HepG2 (cell line): ENCODE data around the gene BRPF1. TPM values are rescaled to one million over a fixed set of nuclear protein-coding genes. Genes with fewer than 3 reads are reported as not detected.

Experiments used
- ATAC-seq: fragments of 200-7000 bp; cut with Tn5 transposase; 3 replicates; pipeline ENCODE4 v1.9.1; 2020; ENCODE audit warnings: mild to moderate bottlenecking, moderate library complexity
- BruUV-seq: library from RNA; stranded (reverse); fragments of 400-500 nt; replicated peaks from 2 replicates; lab custom pipeline; 2021; lab: Mats Ljungman, UMichigan
- CTCF ChIA-PET: fragments of 300-600 bp; formaldehyde crosslinking; extraction: SDS; loops from one replicate; lab custom pipeline; 2021; ENCODE audit warnings: low total read pairs, inconsistent platforms, low intra/inter-chr PET ratio; lab: Yijun Ruan, JAX
- POLR2A ChIA-PET: fragments of 350-600 bp; sonication (Branson Sonifier 250); formaldehyde crosslinking; loops from one replicate; lab custom pipeline; 2020; ENCODE audit warnings: antibody characterized with exemption, inconsistent platforms; lab: Yijun Ruan, JAX
- DNase-seq: peaks from one replicate; pipeline ENCODE4 v3.0.0-alpha.2; 2015; ENCODE audit warnings: low spot score
- FAIRE-seq: peaks from 3 replicates; lab custom pipeline; 2011; peaks lifted over from hg19 to GRCh38; lab: Jason Lieb, UNC
- H2AFZ ChIP-seq: one replicate; pipeline ENCODE4 v1.6.1; 2011; ENCODE audit warnings: low read length, inconsistent platforms
- H3K27ac ChIP-seq: fragments of 300-600 bp; 3 replicates; pipeline ENCODE4 v1.8.0; 2011; ENCODE audit warnings: mixed run types, mild to moderate bottlenecking, mixed read lengths, low read length, inconsistent platforms; ENCODE audit not compliant: insufficient read depth; ENCODE audit errors: extremely low read length
- H3K27me3 ChIP-seq, 2 experiments: fragments of 200-600 bp in 1 of 2; 2 replicates in 1 of 2; 3 replicates in 1 of 2; pipeline versions ENCODE4 v1.6.0 to v1.8.0; 2011; ENCODE audit warnings: low read length in 2 of 2, mild to moderate bottlenecking in 2 of 2, moderate library complexity in 2 of 2, inconsistent platforms in 1 of 2; ENCODE audit not compliant: insufficient read depth in 2 of 2, control insufficient read depth in 1 of 2
- H3K36me3 ChIP-seq, 2 experiments: fragments of 200-600 bp in 1 of 2; replicated peaks in 1 of 2; 2 replicates in 1 of 2; 3 replicates in 1 of 2; pipeline versions ENCODE4 v1.5.1 to v1.8.0; 2011; ENCODE audit warnings: low read length in 2 of 2, inconsistent platforms in 1 of 2; ENCODE audit not compliant: insufficient read depth in 2 of 2, control insufficient read depth in 1 of 2
- H3K4me1 ChIP-seq: 2 replicates; pipeline ENCODE4 v1.5.1; 2012; ENCODE audit warnings: low read length, inconsistent platforms; ENCODE audit not compliant: insufficient read depth
- H3K4me2 ChIP-seq: 2 replicates; pipeline ENCODE4 v1.6.0; 2011; ENCODE audit warnings: low read depth, low read length, inconsistent platforms
- H3K4me3 ChIP-seq, 3 experiments: fragments of 200-600 bp in 1 of 3; sonication (generic), shearing (Covaris generic) in 1 of 3; replicated peaks in 1 of 3; 2 replicates each; pipeline ENCODE4 v1.5.1; 2011 to 2016; ENCODE audit warnings: low read length in 3 of 3, inconsistent platforms in 2 of 3, low read depth in 2 of 3, mild to moderate bottlenecking in 2 of 3, control low read depth in 1 of 3, mixed read lengths in 1 of 3; ENCODE audit not compliant: insufficient read depth in 1 of 3
- H3K79me2 ChIP-seq: one replicate; pipeline ENCODE4 v1.6.1; 2011; ENCODE audit warnings: low read length, inconsistent platforms; ENCODE audit not compliant: insufficient read depth
- H3K9ac ChIP-seq: 2 replicates; pipeline ENCODE4 v1.6.0; 2011; ENCODE audit warnings: mild to moderate bottlenecking, low read depth, low read length, inconsistent platforms; ENCODE audit not compliant: insufficient read depth
- H3K9me3 ChIP-seq: 2 replicates; pipeline ENCODE4 v1.5.1; 2012; ENCODE audit warnings: mild to moderate bottlenecking, low read length
- H4K20me1 ChIP-seq: 2 replicates; pipeline ENCODE4 v1.6.0; 2011; ENCODE audit warnings: inconsistent platforms, mild to moderate bottlenecking, low read length, moderate library complexity; ENCODE audit not compliant: insufficient read depth
- ARNT2 ChIP-seq: sonication (generic); formaldehyde crosslinking; IDR thresholded peaks from 2 replicates; pipeline ENCODE4 v1.8.0; 2022; ENCODE audit warnings: mild to moderate bottlenecking, low read depth, missing genetic modification reagents, moderate library complexity
- BHLHE40 ChIP-seq: IDR thresholded peaks from 2 replicates; pipeline ENCODE4 v1.6.1; 2011; ENCODE audit warnings: low read length, improper control_type of control experiment
- EEA1 ChIP-seq: sonication (generic); formaldehyde crosslinking; IDR thresholded peaks from 2 replicates; pipeline ENCODE4 v1.5.1; 2020; ENCODE audit warnings: mild to moderate bottlenecking, missing genetic modification reagents, borderline replicate concordance
- EED ChIP-seq: sonication (generic); formaldehyde crosslinking; IDR thresholded peaks from 2 replicates; pipeline ENCODE4 v1.5.0; 2020; ENCODE audit warnings: mild to moderate bottlenecking, missing genetic modification reagents
- MZF1 ChIP-seq: sonication (generic); formaldehyde crosslinking; IDR thresholded peaks from 2 replicates; pipeline ENCODE4 v1.8.1; 2023; ENCODE audit warnings: mild to moderate bottlenecking, missing genetic modification reagents, borderline replicate concordance
- NKX3-1 ChIP-seq: sonication (generic); formaldehyde crosslinking; IDR thresholded peaks from 2 replicates; pipeline ENCODE4 v1.5.0; 2020; ENCODE audit warnings: missing genetic modification reagents
- RBAK ChIP-seq: sonication (generic); formaldehyde crosslinking; IDR thresholded peaks from 2 replicates; pipeline ENCODE4 v1.5.1; 2020; ENCODE audit warnings: mild to moderate bottlenecking, missing genetic modification reagents
- RFX5 ChIP-seq: IDR thresholded peaks from 2 replicates; pipeline ENCODE4 v1.6.1; 2011; ENCODE audit warnings: low read depth, low read length, improper control_type of control experiment
- TCF12 ChIP-seq, 2 experiments: fragments of 450-650 bp in 1 of 2; sonication (generic) in 1 of 2; formaldehyde crosslinking in 1 of 2; IDR thresholded peaks; 2 replicates each; pipeline versions ENCODE4 v1.6.1 to v1.8.0; 2017 to 2022; ENCODE audit warnings: antibody characterized with exemption in 1 of 2, mild to moderate bottlenecking in 1 of 2, missing genetic modification reagents in 1 of 2, moderate library complexity in 1 of 2
- TCF7 ChIP-seq: sonication (generic); IDR thresholded peaks from 2 replicates; pipeline ENCODE4 v1.6.1; 2016; ENCODE audit warnings: antibody characterized with exemption, low read depth
- ZNF768 ChIP-seq: sonication (generic); formaldehyde crosslinking; IDR thresholded peaks from 2 replicates; pipeline ENCODE4 v1.4.0; 2020; ENCODE audit warnings: missing genetic modification reagents
- WGBS: methylation state at CpG from one replicate; pipeline ENCODE4 v1.1.6; 2017; ENCODE audit warnings: low lambda C conversion rate; 5-methylcytosine and 5-hydroxymethylcytosine counted together
- in situ Hi-C: cut with HindIII; loops from 2 replicates; pipeline ENCODE4 v1.10.0; 2017; ENCODE audit warnings: low pct_unique_long_range_greater_than_20kb; ENCODE audit not compliant: extremely low pct_ligation_motif_present
- intact Hi-C: fragments of 100-400 bp; cut with micrococcal nuclease; formaldehyde crosslinking; loops from one replicate; pipeline ENCODE4 v1.10.0; 2022; ENCODE audit not compliant: unreplicated experiment
- polyA plus RNA-seq, 8 experiments: library from polyadenylated mRNA; depleted of rRNA in 3 of 8; stranded (reverse) in 7 of 8; unstranded in 1 of 8; fragments of >200 nt; fragmentation: Illumina TruSeq in 4 of 8; extraction: Trizol in 4 of 8; gene quantifications; 2 replicates each; pipeline versions ENCODE4 v1.2.1 to v1.2.3, GENCODE V29; 2011 to 2016; ENCODE audit warnings: low read depth in 4 of 8, missing spikeins in 1 of 8, mixed read lengths in 1 of 8; ENCODE audit not compliant: insufficient read depth in 1 of 8
- total RNA-seq, 5 experiments: library from RNA; depleted of rRNA; stranded (reverse); fragments of >200 nt; fragmentation: Illumina TruSeq; extraction: Trizol; gene quantifications; 2 replicates each; pipeline ENCODE4 v1.2.3, GENCODE V29; 2016; ENCODE audit warnings: low read depth in 1 of 5
- TF ChIP-seq, protein P1 (sequence below): sonication (generic); formaldehyde crosslinking; IDR thresholded peaks from 2 replicates; pipeline ENCODE4 v1.5.0; 2020; ENCODE audit warnings: missing genetic modification reagents
- TF ChIP-seq, protein P2 (sequence below): sonication (generic); formaldehyde crosslinking; IDR thresholded peaks from 2 replicates; pipeline ENCODE4 v1.5.0; 2020; ENCODE audit warnings: missing genetic modification reagents, mild to moderate bottlenecking, borderline replicate concordance

Gene BRPF1
- total and polyA plus RNA-seq, 2 of the 13 experiments (the other 11 are each of a cell fraction or from before 2014, with no cell fraction given) = 7.3 to 10.0 TPM

DNA sequence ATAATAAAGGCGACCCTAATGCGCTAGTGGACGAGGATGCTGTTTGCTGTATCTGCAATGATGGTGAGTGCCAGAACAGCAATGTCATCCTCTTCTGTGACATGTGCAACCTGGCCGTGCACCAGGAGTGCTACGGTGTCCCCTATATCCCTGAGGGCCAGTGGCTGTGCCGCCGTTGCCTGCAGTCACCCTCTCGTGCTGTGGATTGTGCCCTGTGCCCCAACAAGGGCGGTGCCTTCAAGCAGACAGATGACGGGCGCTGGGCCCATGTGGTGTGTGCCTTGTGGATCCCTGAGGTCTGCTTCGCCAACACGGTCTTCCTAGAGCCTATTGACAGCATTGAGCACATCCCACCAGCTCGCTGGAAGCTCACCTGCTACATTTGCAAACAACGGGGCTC lies 7.6 kb downstream of the BRPF1 start:
- Histone ChIP-seq H3K27me3 (no peaks in the 10 kb centered on the region), H3K36me3 (peaks cover 40 to 94% of the 10 kb centered on the region in 2 experiments), H3K4me3 (no peak overlapping the region), H3K4me2 (no peak overlapping the region), H3K9me3 (no peaks in the 10 kb centered on the region), H3K9ac (no peak overlapping the region), H4K20me1 (no peaks in the 10 kb centered on the region), H3K27ac (no peak overlapping the region), H3K79me2 (peaks cover under 1% of the 10 kb centered on the region), H2AFZ (no peak overlapping the region), H3K4me1 (no peaks in the 10 kb centered on the region)
- TF ChIP-seq EED (CRISPR knock-in tag) (no peak), EEA1 (CRISPR knock-in tag) (no peak), TCF7 (no peak), RBAK (no peak), ARNT2 (CRISPR knock-in tag) (no peak), MZF1 (CRISPR knock-in tag) (no peak), RFX5 (no peak)
- in situ Hi-C loops = no loop called here
- FAIRE-seq (no peak), DNase-seq (no peak), ATAC-seq (no peak)
- 99% methylated on average over 7 of the region's 15 CpGs for WGBS
- intact Hi-C loops = no loop called here
- ChIA-PET POLR2A (no interaction called here), CTCF (no interaction called here)
- BruUV-seq = no TSS peak

DNA sequence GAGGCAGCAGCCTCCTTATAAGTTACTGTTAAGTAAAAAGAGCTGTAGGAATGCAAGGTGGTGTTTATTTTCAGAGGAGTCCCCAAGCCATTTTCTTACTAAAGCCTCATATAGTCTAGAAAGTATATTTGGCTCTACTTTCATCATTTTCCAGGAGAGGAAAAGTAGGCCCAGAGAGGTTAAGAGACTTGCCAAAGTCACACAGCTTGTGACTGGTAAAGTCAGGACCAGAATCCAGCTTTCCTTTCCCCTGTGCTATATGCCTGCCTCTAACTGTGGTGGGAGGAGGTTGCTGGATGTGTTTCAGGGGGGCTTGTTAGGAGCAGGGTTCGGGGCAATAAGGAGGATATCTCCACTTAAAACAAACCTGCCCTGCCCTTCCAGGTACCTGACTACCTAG lies 11.0 kb downstream of the BRPF1 start:
- Histone ChIP-seq H2AFZ (no peak overlapping the region), H3K36me3 (peaks cover 52 to 97% of the 10 kb centered on the region in 2 experiments), H3K4me2 (no peak overlapping the region), H3K4me1 (no peaks in the 10 kb centered on the region), H3K27ac (no peak overlapping the region), H3K4me3 (no peak overlapping the region), H3K79me2 (no peaks in the 10 kb centered on the region), H3K27me3 (no peaks in the 10 kb centered on the region), H3K9me3 (no peaks in the 10 kb centered on the region), H4K20me1 (no peaks in the 10 kb centered on the region)
- no TSS peak for BruUV-seq
- POLR2A ChIA-PET = no interaction called here
- no peak for FAIRE-seq
- ATAC-seq = no peak
- intact Hi-C loops (no loop called here), in situ Hi-C loops (no loop called here)
- DNase-seq = no peak
- CTCF ChIA-PET = no interaction called here
- WGBS = 100% methylated on average over 1 of the region's 1 CpG
- TF ChIP-seq ZNF768 (CRISPR knock-in tag) = peak; percentile 45; the same call in 1 of the 2 replicates
- TF ChIP-seq BHLHE40 = no peak
- no peak for TF ChIP-seq NKX3-1 (CRISPR knock-in tag)
- TF ChIP-seq, protein P1, sequence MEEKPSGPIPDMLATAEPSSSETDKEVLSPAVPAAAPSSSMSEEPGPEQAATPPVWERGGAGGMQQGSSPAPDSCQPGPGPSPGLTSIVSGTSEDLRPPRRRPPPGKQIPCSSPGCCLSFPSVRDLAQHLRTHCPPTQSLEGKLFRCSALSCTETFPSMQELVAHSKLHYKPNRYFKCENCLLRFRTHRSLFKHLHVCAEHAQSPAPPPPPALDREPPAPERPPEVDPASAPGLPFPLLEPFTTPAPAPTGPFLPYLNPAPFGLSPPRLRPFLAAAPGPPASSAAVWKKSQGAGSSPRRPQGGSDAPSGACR (CRISPR knock-in tag) = no peak
- TF ChIP-seq, protein P2, sequence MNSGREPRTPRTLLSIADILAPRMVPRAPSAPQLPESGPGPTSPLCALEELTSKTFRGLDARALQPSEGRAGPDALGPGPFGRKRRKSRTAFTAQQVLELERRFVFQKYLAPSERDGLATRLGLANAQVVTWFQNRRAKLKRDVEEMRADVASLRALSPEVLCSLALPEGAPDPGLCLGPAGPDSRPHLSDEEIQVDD (CRISPR knock-in tag) = no peak
- no peak for TF ChIP-seq TCF12 (IDR thresholded peaks at IDR 0.05)
- no peak for TF ChIP-seq TCF12 (CRISPR knock-in tag; IDR thresholded peaks at IDR 0.05)
- TF ChIP-seq, all 625 proteins: peak for 1
- no peak overlapping the region for H3K9ac ChIP-seq
